Activated B cell treated with CpG ODN at 0.5 μM for 24 hours (primary cell): ENCODE measurements around the gene CFAP73. TPM values are rescaled to one million over a fixed set of nuclear protein-coding genes. Genes with fewer than 3 reads are reported as not detected.
"Not testable (repeated sequence)": the region's sequence is repeated elsewhere in the genome, so short reads cannot be mapped to it uniquely, and the experiment has no call there.

Experiments used
- ATAC-seq: fragments of 200-7000 bp; cut with Tn5 transposase; one replicate; pipeline ENCODE4 v1.10.0; 2021; ENCODE audit warnings: low read depth, mild to moderate bottlenecking, moderate library complexity
- CTCF ChIA-PET: fragments of 350-600 bp; sonication (Branson Sonifier 250); formaldehyde crosslinking; loops from one replicate; lab custom pipeline; 2021; ENCODE audit warnings: antibody characterized with exemption; lab: Charles Lee
- POLR2A ChIA-PET: fragments of 350-600 bp; sonication (Branson Sonifier 250); formaldehyde crosslinking; loops from one replicate; lab custom pipeline; 2021; ENCODE audit warnings: antibody characterized with exemption; lab: Charles Lee
- DNase-seq: peaks from one replicate; pipeline ENCODE4 v3.0.0; 2022
- H3K27ac Mint-ChIP-seq: one replicate; pipeline ENCODE4 v1.8.0; 2020; ENCODE audit warnings: mixed read lengths
- H3K27me3 Mint-ChIP-seq: one replicate; pipeline ENCODE4 v1.8.0; 2021; ENCODE audit warnings: mixed read lengths
- H3K36me3 Mint-ChIP-seq: one replicate; pipeline ENCODE4 v1.8.0; 2021; ENCODE audit warnings: low read depth, mixed read lengths
- H3K4me1 Mint-ChIP-seq: one replicate; pipeline ENCODE4 v1.8.0; 2021; ENCODE audit warnings: mixed read lengths
- H3K4me3 Mint-ChIP-seq: one replicate; pipeline ENCODE4 v1.8.0; 2020; ENCODE audit warnings: mild to moderate bottlenecking, mixed read lengths
- H3K9me3 Mint-ChIP-seq: one replicate; pipeline ENCODE4 v1.8.0; 2020; ENCODE audit warnings: mixed read lengths
- intact Hi-C: fragments of 100-400 bp; cut with micrococcal nuclease; formaldehyde crosslinking; loops from one replicate; pipeline ENCODE4 v1.15.1; 2024
- total RNA-seq: library from RNA; stranded (reverse); gene quantifications from 2 replicates; pipeline ENCODE4 v1.2.3, GENCODE V29; 2022
- TF ChIP-seq, protein P1 (sequence below): fragments of 200-600 bp; IDR thresholded peaks from one replicate; pipeline ENCODE4 v1.8.0; 2022; ENCODE audit warnings: antibody characterized with exemption, mild to moderate bottlenecking

CFAP73 gene
- total RNA-seq, 1 donor from 2014 or later, result 1.1 TPM

DNA sequence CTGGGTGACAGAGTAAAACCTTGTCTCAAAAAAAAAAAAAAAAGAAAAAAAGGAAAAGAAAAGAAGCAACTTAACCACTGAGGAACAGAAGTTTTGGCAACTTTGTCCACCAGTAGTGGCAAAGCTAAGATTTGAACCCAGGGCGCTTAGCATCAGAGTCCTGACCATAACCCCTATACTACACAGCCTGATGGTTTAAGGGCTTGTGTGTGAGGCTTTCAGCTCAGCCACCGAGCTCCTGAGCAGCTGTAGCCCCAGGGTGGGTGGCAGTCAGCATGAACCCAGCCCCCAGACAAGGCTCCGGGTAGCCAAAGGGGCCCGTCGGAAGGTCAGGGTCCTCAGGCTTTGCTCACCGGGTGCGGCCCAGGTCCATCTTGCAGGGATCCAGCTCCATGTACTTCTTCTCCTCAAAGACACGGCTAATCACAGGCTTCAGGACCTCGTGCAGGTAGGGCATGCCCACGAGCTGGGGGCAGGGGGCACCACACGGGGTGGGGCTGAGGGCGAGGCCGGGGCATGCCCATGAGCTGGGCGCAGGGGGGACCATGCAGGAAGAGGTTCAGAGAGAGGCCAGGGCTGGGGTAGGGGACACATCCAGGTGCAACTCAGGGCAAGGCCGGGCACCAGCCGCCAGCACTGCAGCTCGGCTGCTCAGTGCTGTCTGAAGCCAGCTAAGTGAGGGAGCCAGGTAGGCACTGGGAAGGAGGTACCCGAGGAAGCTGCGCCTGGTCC is 34.9 kb upstream of the CFAP73 start:
- ATAC-seq, result no peak
- no peak for DNase-seq
- POLR2A ChIA-PET, result interaction anchor here (0.7 kb wide), 1 partner anchor 15 kb away, joined by 3 read pairs; no protein-coding TSS in a partner anchor
- CTCF ChIA-PET, result no interaction called here
- H3K27ac Mint-ChIP-seq, result no peak overlapping the region
- intact Hi-C loops, result no loop called here
- H3K9me3 Mint-ChIP-seq, result no peaks in the 10 kb centered on the region
- peaks cover under 1% of the 10 kb centered on the region for H3K4me1 Mint-ChIP-seq
- H3K36me3 Mint-ChIP-seq, result no peaks in the 10 kb centered on the region
- TF ChIP-seq, protein P1, sequence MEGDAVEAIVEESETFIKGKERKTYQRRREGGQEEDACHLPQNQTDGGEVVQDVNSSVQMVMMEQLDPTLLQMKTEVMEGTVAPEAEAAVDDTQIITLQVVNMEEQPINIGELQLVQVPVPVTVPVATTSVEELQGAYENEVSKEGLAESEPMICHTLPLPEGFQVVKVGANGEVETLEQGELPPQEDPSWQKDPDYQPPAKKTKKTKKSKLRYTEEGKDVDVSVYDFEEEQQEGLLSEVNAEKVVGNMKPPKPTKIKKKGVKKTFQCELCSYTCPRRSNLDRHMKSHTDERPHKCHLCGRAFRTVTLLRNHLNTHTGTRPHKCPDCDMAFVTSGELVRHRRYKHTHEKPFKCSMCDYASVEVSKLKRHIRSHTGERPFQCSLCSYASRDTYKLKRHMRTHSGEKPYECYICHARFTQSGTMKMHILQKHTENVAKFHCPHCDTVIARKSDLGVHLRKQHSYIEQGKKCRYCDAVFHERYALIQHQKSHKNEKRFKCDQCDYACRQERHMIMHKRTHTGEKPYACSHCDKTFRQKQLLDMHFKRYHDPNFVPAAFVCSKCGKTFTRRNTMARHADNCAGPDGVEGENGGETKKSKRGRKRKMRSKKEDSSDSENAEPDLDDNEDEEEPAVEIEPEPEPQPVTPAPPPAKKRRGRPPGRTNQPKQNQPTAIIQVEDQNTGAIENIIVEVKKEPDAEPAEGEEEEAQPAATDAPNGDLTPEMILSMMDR, result no peak
- no peak overlapping the region for H3K4me3 Mint-ChIP-seq
- peaks cover 6% of the 10 kb centered on the region for H3K27me3 Mint-ChIP-seq

DNA sequence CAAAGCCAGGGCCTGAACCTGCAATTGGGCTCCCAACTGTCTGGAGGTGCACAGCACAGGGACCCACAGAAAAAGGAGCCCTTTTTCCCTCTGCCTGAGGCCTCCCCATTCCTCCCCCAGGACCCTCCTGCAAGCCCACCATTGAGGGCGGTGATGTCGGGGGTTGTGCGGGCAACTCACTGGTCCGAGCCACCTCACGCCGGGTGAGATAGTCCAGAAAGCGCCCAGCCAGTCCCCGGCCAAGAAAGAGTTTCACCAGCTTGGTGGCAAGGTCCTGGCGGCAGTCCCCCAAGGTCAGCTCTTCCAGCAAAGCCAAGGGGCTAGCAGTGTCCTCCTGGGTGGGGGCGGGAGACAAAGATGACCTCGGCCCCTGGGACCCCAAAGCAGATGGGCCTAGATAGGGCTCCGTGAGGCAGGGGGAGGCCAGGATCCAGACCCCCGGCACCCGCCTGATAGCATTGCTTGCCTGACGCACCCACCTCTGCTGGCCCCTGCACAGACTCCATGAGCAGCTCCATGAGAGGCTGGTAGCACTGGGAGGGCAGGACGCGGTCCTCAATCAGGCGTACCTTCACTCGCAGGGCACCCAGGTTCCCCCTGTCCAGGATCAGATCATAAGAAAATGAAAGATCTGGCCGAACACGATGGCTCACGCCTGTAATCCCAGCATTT is 33.9 kb upstream of the CFAP73 start:
- no peaks in the 10 kb centered on the region for H3K9me3 Mint-ChIP-seq
- H3K4me3 Mint-ChIP-seq, result no peak overlapping the region
- H3K36me3 Mint-ChIP-seq, result no peaks in the 10 kb centered on the region
- CTCF ChIA-PET, result no interaction called here
- peaks cover 6% of the 10 kb centered on the region for H3K27me3 Mint-ChIP-seq
- H3K27ac Mint-ChIP-seq, result no peak overlapping the region
- POLR2A ChIA-PET, result no interaction called here
- no peaks in the 10 kb centered on the region for H3K4me1 Mint-ChIP-seq
- TF ChIP-seq, protein P1, result no peak
- DNase-seq (no peak), ATAC-seq (no peak)
- intact Hi-C loops, result no loop called here

DNA sequence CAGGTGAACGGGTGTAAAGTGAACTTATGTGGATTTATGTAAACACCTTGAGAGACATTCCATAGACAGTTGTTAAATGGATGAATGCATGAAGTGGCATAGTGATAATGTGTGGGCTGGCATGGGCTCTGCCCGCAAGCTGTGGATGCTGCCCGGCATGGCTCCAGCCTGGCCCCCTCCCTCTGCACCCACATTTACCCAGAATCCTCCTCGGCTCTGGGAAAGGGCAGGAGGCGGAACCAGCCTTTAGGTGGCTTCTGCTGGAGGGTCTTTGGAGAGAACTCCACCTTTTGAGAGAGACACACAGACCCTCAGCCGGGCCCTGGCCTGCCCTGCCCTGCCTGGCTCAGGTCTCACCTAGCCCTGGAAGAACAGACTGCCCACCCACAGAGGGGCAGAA is 32.6 kb upstream of the CFAP73 start:
- ChIA-PET POLR2A (no interaction called here), CTCF (no interaction called here)
- no peaks in the 10 kb centered on the region for H3K4me1 Mint-ChIP-seq
- H3K9me3 Mint-ChIP-seq, result no peaks in the 10 kb centered on the region
- TF ChIP-seq, protein P1, result no peak
- H3K4me3 Mint-ChIP-seq, result no peak overlapping the region
- H3K27me3 Mint-ChIP-seq, result peaks cover 2% of the 10 kb centered on the region
- intact Hi-C loops, result no loop called here
- H3K36me3 Mint-ChIP-seq, result no peaks in the 10 kb centered on the region
- DNase-seq (no peak), ATAC-seq (no peak)
- no peak overlapping the region for H3K27ac Mint-ChIP-seq

DNA sequence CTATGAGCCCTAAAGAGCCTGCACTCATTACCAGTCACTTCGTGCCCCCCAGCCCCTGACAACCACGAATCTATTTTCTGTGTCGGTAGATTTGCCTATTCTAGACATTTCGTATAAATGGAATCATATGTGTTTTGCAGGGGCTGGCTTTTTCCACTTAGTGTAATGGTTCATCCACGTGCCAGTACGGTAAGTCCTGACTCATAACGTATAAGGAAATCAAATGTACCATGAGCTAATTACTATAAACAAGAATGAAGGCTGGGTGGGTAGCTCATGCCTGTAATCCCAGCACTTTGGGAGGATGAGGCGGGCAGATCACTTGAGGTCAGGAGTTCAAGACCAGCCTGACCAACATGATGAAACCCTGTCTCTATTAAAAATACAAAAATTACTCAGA is 31.8 kb upstream of the CFAP73 start:
- H3K4me3 Mint-ChIP-seq, ATAC-seq, H3K9me3 Mint-ChIP-seq, DNase-seq, intact Hi-C loops, H3K27ac Mint-ChIP-seq, POLR2A ChIA-PET, H3K27me3 Mint-ChIP-seq, H3K4me1 Mint-ChIP-seq, H3K36me3 Mint-ChIP-seq: not testable (repeated sequence)
- CTCF ChIA-PET, result interaction anchor here (0.8 kb wide), 1 partner anchor 19 kb away, joined by 4 read pairs; no protein-coding TSS in a partner anchor

DNA sequence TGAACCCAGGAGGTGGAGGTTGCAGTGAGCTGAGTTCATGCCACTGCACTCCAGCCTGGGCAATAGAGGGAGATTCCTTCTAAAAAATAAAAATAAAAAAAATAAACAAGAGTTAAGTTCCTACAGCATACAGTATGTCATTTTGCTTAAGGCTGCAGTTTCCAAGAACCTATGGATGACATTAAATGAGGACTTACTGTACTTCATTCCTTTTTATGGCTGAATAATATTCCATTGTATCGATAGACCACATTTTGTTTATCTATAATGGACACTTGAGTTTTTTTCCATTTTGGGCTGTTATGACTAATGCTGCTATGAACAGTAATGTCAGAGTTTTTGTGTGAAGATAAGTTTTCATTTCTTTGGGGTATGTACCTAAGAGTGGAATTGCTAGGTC is 31.4 kb upstream of the CFAP73 start:
- CTCF ChIA-PET, result interaction anchor here (0.8 kb wide), 1 partner anchor 20 kb away, joined by 4 read pairs; no protein-coding TSS in a partner anchor
- no peak overlapping the region for H3K4me3 Mint-ChIP-seq
- H3K36me3 Mint-ChIP-seq, result no peaks in the 10 kb centered on the region
- H3K27me3 Mint-ChIP-seq, result peaks cover 3% of the 10 kb centered on the region
- no peak for ATAC-seq
- intact Hi-C loops, result no loop called here
- DNase-seq, result no peak
- TF ChIP-seq, protein P1, result no peak
- POLR2A ChIA-PET, result interaction anchor here (0.6 kb wide), 1 partner anchor 179 kb away, joined by 12 read pairs; no protein-coding TSS in a partner anchor
- no peaks in the 10 kb centered on the region for H3K4me1 Mint-ChIP-seq
- H3K27ac Mint-ChIP-seq, result no peak overlapping the region
- peaks cover 1% of the 10 kb centered on the region for H3K9me3 Mint-ChIP-seq
